Measurements from ENCODE around the gene LTB.

LTB gene

GRCh38 chr6:31531771-31532643 is 50.2 kb downstream of the LTB start:
- in situ Hi-C loops (cut with MboI; ENCODE audit: low sequenced_read_pairs) = no loop called here

- in situ Hi-C loops (cut with MboI; ENCODE audit: low sequenced_read_pairs) = no loop called here
Observed at GRCh38 chr6:31531162-31531561, 51.1 kb downstream of the LTB start.

GRCh38 chr6:31530659-31531058 is 51.6 kb downstream of the LTB start:
- in situ Hi-C loops (cut with MboI; ENCODE audit: low sequenced_read_pairs) = no loop called here

All from HL-60/S4 treated with phorbol 12-myristate 13-acetate at 8.2 ng/mL for 4 days and 3 days (cell line).